D721Med (cell line): ENCODE results near the gene PCDHA10.
A peak's percentile ranks its signal among the peaks of the same experiment; 100 is the strongest.

Experiments used
- DNase-seq: peaks from one replicate; pipeline ENCODE4 v3.0.0; 2011; ENCODE audit warnings: low spot score; ENCODE audit not compliant: insufficient read length
- FAIRE-seq: peaks from 2 replicates; lab custom pipeline; 2011; peaks lifted over from hg19 to GRCh38; lab: Jason Lieb, UNC
- CTCF ChIP-seq: IDR thresholded peaks from 2 replicates; pipeline ENCODE4 v1.5.1; 2012; ENCODE audit warnings: mild to moderate bottlenecking, control low read depth; ENCODE audit not compliant: insufficient read depth; ENCODE audit errors: missing control alignments

PCDHA10 gene

GRCh38 chr5:140877262-140877581 is 21.5 kb downstream of the PCDHA10 start:
- no peak for DNase-seq
- TF ChIP-seq CTCF = no peak
- FAIRE-seq = no peak

GRCh38 chr5:140881889-140882590 is 26.3 kb downstream of the PCDHA10 start, which contains the start of gene PCDHA13:
PCDHA13 (plus strand) TSS chr5:140882124; CDS start chr5:140882269, 145 bp downstream.
- DNase-seq (no peak), FAIRE-seq (no peak)
- TF ChIP-seq CTCF = no peak

GRCh38 chr5:140882591-140882899 is 26.8 kb downstream of the PCDHA10 start:
- DNase-seq (no peak), FAIRE-seq (no peak)
- peak; percentile 60 for TF ChIP-seq CTCF

- no peak for DNase-seq
- FAIRE-seq = no peak
- TF ChIP-seq CTCF = no peak
These were observed 27.7 kb downstream of the PCDHA10 start for GRCh38 chr5:140883373-140883772.

GRCh38 chr5:140883927-140884697 is 28.4 kb downstream of the PCDHA10 start:
- TF ChIP-seq CTCF = no peak
- FAIRE-seq = no peak
- no peak for DNase-seq

GRCh38 chr5:140916325-140916724 is 60.6 kb downstream of the PCDHA10 start:
- FAIRE-seq = no peak

More at GRCh38 chr5:140916325-140916724, 60.6 kb downstream of the PCDHA10 start:
- DNase-seq = no peak
- no peak for TF ChIP-seq CTCF
